Mucosa of gallbladder (tissue), 1 donor: ENCODE data around the gene COL26A1. TPM values are rescaled to one million over a fixed set of nuclear protein-coding genes. Genes with fewer than 3 reads are reported as not detected.
"Not testable (repeated sequence)": the region's sequence is repeated elsewhere in the genome, so short reads cannot be mapped to it uniquely, and the experiment has no call there.

Experiments used
- DNase-seq: peaks from one replicate; pipeline ENCODE4 v3.0.0-alpha.2; 2020; ENCODE audit warnings: low spot score
- total RNA-seq: library from RNA; stranded (reverse); gene quantifications from one replicate; pipeline ENCODE4 v1.2.1, GENCODE V29; 2021
- donor health status: DM: no; HTN: no; CAD: no.

Gene COL26A1
- total RNA-seq, 1 donor from 2014 or later = 0.29 TPM

DNA sequence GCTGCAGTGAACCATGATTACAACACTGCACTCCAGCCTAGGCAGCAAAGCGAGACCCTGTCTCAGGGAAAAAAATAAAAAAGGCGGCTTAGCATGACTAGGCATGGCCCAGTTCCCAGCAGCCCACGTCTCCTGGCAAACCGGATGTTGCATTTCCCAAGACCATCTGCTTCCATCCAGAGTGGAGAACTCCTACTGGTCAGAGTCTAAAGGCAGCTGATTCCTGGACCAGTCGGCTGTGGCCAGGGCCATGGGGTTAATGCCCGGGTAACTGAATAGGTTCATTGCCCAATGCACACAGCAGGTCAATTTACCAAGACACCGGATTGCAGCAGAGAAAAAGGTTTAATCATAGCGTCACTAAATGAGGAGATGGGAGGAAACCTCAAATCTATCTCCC, 133.3 kb downstream of the COL26A1 start:
- DNase-seq = no peak

DNA sequence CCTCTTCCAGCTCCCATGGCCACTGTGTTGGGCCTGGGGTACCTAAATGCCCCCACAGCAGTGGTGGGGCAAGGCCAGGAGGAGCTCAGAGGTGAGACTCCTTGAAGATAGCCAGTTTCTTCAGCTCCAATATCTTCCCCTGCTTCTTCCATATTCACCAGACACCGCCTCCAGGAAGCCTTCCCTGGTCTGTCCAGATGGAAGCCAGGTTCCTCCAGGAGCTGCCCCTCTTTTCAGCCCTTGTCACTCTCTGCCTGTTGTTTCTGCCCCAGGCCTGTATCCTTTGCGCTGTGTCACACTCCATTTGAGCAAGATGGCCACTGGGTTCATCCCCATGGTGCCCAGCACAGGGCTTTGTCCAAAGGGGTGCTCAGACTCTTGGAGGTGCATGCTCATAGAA, 138.7 kb downstream of the COL26A1 start:
- no peak for DNase-seq

GRCh38 chr7:101502466-101503098, 139.9 kb downstream of the COL26A1 start:
- no peak for DNase-seq

DNA sequence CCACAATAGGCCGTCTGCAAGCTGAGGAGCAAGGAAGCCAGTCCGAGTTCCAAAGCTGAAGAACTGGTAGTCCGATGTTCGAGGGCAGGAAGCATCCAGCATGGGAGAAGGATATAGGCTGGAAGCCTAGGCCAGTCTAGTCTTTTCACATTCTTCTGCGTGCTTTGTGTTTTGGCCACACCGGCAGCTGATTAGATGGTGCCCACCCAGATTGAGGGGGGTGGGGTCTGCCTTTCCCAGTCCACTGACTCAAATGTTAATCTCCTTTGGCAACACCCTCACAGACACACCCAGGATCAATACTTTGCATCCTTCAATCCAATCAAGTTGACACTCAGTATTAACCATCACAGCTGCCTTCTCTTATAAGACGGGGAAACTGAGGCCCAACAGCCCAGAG, 142.8 kb downstream of the COL26A1 start:
- DNase-seq = not testable (repeated sequence)

GRCh38 chr7:101506531-101506930, 143.9 kb downstream of the COL26A1 start:
- DNase-seq = no peak

DNA sequence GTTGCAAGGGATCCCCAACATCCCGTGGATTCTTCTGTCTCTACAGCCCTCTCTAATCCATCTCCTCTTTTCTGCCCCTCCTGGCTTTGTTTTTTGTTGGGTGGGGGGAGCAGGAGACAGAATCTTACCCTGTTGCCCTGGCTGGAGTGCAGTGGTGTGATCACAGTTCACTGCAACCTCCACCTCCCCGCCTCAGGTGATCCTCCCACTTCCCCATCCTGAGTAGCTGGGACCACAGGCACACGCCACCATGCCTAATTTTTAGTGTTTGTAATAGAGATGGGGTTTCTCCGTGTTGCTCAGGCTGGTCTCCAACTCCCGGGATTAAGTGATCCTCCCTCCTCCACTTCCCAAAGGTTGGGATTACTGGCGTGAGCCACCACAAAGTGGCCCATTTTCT, 144.7 kb downstream of the COL26A1 start:
- DNase-seq = no peak

GRCh38 chr7:101507791-101508252, 145.1 kb downstream of the COL26A1 start:
- no peak for DNase-seq

GRCh38 chr7:101510297-101510696, 147.6 kb downstream of the COL26A1 start:
- DNase-seq = no peak

DNA sequence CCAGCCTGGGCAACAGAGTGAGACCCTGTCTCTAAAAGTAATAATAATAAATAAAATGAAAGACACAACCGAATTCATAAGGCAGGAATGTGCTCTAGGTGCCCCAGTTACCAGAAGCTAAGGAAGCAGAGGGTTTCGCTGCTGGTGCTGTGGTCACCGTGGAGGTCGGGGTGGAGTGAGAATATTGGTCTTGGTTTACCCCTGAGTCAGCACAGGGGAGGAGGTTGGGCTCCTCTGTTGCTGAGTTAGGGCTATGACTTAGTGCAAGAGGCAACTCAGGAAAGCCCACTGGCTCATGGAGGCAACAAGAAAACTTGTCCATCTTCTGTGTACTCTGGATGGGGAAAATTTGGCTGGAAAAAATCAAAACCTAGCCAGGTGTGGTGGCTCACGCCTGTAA, 149.3 kb downstream of the COL26A1 start:
- DNase-seq = no peak

DNA sequence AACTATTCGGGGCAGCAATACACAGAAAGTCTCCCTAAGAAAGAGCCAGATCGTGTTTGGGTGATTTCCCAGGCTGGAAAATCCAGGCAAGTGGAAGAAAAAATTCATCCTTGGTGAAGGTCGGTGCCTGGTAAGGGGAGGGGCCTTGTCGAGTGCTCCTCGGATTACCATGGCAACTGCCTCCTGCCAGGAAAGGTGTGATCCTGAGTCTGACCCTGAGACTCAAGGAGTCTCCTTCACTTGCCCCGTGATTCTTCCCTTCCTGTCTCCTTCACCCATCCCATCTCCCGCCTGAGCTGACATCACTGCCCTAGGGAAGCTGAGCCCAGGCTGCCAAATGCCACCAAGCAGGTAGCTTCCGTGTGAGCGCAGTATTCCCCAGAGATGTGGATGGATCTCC, 154.2 kb downstream of the COL26A1 start:
- DNase-seq = no peak

DNA sequence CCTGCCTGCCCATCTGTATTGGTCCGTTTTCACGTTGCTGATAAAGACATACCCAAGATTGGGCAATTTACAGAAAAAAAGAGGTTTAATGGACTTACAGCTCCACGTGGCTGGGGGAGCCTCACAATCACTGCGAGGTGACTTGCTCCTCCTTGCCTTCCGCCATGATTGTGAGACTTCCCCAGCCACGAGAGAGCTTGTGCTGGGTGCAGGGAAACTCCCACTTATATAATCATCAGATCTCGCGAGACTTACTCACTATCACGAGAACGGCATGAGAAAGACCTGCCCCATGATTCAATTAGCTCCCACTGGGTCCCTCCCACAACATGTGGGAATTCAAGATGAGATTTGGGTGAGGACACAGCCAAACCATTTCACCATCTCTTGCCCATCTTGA, 154.6 kb downstream of the COL26A1 start:
- no peak for DNase-seq

- no peak for DNase-seq
Measured at GRCh38 chr7:101518336-101518735, 155.7 kb downstream of the COL26A1 start.

DNA sequence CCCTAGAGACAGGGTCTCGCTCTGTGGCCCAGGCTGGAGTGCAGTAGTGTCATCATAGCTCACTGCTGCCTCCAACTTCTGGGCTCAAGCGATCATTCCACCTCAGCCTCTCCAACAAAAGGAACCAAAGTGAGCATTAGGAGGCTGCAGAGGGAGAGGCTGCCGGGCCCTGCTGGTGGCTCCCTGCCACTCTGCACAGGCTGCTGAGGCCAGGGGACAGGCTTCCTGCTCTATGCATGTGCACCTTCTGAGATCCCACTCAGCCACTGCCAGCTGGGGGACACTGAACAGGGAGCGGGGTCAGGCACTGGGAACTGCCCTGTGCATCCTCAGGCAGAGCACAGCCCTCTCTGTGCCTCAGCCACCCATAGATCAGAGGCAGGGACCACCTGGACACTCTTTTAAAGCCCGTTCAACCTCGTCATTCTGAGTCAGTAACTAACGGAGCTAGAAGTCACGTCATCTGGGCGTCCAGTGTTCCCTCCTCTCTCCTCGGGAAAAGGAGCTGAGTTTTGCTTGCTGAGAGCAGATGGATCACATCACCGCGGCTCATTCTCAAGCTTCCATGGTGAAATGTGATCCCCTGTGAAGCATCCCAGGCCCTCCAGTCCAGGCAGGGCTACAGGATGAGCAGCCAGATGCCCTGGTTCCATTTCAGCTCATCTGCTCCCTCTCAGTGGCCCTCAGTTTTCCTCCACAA, 156.8 kb downstream of the COL26A1 start:
- no peak for DNase-seq

GRCh38 chr7:101521430-101521925, 158.8 kb downstream of the COL26A1 start:
- DNase-seq = no peak

GRCh38 chr7:101522021-101522420, 159.3 kb downstream of the COL26A1 start:
- no peak for DNase-seq

- no peak for DNase-seq
Measured at GRCh38 chr7:101527844-101528667, 165.4 kb downstream of the COL26A1 start.

- DNase-seq = no peak
Measured at GRCh38 chr7:101529560-101529959, 166.9 kb downstream of the COL26A1 start.

GRCh38 chr7:101531726-101532357, 169.2 kb downstream of the COL26A1 start:
- DNase-seq = no peak

- no peak for DNase-seq
Measured at GRCh38 chr7:101532400-101533102, 169.9 kb downstream of the COL26A1 start.

GRCh38 chr7:101533103-101533465, 170.4 kb downstream of the COL26A1 start:
- DNase-seq = no peak

DNA sequence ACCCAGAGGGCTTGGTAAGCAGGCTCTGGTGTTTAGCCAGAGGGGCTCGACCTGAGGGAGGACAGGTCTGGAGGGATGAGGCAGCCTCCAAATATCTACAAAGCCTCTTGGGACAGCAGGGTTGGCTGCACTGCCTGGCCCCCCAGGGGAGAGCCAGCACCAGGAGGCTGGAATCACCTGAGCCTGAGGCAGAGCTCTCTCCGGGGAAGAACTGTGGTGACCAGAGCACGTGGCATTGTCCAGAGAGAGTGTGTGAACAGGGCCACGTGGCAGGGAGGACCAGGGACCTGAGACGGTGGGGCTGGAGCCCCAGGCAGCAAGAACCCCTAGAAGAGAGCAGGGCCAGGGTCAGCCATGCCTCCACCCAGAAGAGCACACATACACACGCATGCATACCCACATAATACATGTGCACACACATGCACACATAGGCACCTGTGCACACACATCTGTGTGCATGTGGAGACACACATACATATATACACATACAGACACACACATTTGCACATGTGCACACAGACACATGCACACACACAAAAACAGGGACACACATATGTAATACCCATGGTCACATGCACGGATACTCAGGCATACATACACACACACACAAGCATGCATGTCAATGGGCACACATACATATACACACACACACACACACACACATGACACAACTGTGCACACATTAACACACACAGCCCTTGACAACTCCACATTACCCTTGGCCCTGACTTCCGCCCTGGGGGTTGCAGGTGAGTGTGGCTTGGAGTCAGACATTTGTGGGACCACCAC, 171.5 kb downstream of the COL26A1 start:
- DNase-seq = no peak
